Measurements from ENCODE around the gene KCNIP4.

Gene KCNIP4

DNA sequence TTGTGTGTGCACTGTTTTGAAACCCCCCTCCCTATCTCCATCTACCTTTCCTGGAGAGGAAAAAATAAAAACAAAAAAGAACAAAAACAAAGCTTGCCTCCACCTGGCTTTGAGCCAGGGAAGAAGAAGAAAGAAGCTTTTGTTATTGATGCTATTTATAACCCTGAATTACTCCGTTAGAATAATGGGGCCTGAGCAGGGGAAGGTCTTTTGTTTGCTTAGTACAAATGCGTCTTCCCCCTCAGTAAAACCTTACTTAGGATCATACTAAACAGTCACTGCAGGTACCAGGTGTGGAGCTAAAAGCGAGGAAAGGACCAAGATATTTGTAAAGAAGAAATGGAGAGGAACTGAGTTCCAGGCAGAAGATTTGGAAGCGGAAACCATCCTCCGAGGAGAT, 352.1 kb downstream of the KCNIP4 start:
- H3K27me3 ChIP-seq (ENCODE audit: insufficient read depth, poor library complexity, severe bottlenecking): no peaks in the 10 kb centered on the region
- TF ChIP-seq POLR2AphosphoS5 (IDR thresholded peaks at IDR 0.05; ENCODE audit: low read depth) (no peak), GABPA (IDR thresholded peaks at IDR 0.05; ENCODE audit: low read depth) (no peak), SPI1 (IDR thresholded peaks at IDR 0.05; ENCODE audit: borderline replicate concordance, low read depth) (no peak)
- TF ChIP-seq, protein P1, sequence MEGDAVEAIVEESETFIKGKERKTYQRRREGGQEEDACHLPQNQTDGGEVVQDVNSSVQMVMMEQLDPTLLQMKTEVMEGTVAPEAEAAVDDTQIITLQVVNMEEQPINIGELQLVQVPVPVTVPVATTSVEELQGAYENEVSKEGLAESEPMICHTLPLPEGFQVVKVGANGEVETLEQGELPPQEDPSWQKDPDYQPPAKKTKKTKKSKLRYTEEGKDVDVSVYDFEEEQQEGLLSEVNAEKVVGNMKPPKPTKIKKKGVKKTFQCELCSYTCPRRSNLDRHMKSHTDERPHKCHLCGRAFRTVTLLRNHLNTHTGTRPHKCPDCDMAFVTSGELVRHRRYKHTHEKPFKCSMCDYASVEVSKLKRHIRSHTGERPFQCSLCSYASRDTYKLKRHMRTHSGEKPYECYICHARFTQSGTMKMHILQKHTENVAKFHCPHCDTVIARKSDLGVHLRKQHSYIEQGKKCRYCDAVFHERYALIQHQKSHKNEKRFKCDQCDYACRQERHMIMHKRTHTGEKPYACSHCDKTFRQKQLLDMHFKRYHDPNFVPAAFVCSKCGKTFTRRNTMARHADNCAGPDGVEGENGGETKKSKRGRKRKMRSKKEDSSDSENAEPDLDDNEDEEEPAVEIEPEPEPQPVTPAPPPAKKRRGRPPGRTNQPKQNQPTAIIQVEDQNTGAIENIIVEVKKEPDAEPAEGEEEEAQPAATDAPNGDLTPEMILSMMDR (IDR thresholded peaks at IDR 0.05; ENCODE audit: insufficient read depth, low read length): no peak
- TF ChIP-seq, protein P2, sequence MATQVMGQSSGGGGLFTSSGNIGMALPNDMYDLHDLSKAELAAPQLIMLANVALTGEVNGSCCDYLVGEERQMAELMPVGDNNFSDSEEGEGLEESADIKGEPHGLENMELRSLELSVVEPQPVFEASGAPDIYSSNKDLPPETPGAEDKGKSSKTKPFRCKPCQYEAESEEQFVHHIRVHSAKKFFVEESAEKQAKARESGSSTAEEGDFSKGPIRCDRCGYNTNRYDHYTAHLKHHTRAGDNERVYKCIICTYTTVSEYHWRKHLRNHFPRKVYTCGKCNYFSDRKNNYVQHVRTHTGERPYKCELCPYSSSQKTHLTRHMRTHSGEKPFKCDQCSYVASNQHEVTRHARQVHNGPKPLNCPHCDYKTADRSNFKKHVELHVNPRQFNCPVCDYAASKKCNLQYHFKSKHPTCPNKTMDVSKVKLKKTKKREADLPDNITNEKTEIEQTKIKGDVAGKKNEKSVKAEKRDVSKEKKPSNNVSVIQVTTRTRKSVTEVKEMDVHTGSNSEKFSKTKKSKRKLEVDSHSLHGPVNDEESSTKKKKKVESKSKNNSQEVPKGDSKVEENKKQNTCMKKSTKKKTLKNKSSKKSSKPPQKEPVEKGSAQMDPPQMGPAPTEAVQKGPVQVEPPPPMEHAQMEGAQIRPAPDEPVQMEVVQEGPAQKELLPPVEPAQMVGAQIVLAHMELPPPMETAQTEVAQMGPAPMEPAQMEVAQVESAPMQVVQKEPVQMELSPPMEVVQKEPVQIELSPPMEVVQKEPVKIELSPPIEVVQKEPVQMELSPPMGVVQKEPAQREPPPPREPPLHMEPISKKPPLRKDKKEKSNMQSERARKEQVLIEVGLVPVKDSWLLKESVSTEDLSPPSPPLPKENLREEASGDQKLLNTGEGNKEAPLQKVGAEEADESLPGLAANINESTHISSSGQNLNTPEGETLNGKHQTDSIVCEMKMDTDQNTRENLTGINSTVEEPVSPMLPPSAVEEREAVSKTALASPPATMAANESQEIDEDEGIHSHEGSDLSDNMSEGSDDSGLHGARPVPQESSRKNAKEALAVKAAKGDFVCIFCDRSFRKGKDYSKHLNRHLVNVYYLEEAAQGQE (IDR thresholded peaks at IDR 0.05; ENCODE audit: insufficient replicate concordance, low read depth): no peak
- no peak overlapping the region for H3K4me3 ChIP-seq (replicated peaks; ENCODE audit: insufficient read depth, low read length)
- no peak overlapping the region for H3K27ac ChIP-seq (replicated peaks)
- no peak for DNase-seq (ENCODE audit: low read depth in 1 of 2, low spot score in 1 of 2)

DNA sequence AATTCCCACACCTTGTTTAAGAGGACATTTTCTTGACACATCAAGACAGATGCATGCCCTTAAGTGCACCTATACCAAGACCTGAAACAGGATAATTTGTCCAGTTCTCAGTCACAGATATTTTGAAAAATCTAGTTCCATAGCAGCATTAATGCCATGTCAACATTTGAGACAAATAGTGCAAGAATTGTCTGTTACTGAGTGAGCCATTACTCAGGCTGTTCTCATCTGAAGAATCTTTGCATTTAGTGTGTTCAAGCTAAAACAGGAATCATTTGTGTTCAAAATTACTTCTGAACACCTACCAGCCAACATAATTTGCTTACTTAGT, 354.9 kb downstream of the KCNIP4 start:
- no peak overlapping the region for H3K4me3 ChIP-seq (replicated peaks; ENCODE audit: insufficient read depth, low read length)
- H3K27me3 ChIP-seq (ENCODE audit: insufficient read depth, poor library complexity, severe bottlenecking): no peaks in the 10 kb centered on the region
- TF ChIP-seq, protein P1 (IDR thresholded peaks at IDR 0.05; ENCODE audit: insufficient read depth, low read length): no peak
- TF ChIP-seq, protein P2 (IDR thresholded peaks at IDR 0.05; ENCODE audit: insufficient replicate concordance, low read depth): no peak
- no peak for DNase-seq (ENCODE audit: low read depth in 1 of 2, low spot score in 1 of 2)
- H3K27ac ChIP-seq (replicated peaks): no peak overlapping the region

DNA sequence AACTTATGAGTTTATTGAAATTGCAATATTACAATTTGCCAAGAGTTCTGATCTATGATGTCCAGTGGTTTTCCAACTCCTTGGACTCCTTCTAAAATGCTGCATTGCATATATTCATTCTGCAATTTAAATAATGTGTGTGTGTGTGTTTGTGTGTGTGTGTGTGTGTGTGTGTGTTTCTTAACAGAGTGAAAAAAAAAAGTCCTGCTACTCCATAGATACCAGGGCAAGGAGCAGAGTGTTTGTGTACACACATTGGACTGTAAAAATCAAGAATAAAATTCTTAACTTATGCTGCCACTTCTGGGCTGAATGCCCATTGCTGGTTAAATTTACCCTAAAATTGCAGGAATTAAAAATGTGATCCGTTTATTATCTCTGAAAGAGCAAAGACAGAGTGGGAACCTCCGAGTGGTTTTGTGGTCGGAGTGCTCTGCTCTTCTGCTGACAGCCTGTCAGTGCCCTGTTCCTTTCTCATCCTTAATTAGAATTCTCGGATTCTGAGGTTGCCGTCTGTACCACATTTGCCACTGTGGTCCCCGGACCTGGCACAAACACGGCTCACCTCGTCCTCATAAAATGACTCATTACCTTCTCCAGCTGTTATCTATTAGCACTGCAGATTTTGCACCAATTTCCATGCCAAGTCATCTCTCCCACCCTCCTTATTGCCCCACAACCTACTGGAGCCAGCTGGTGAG, 355.5 kb downstream of the KCNIP4 start:
- Histone ChIP-seq H3K4me3 (replicated peaks; ENCODE audit: insufficient read depth, low read length) (no peak overlapping the region), H3K27me3 (ENCODE audit: insufficient read depth, poor library complexity, severe bottlenecking) (no peaks in the 10 kb centered on the region), H3K27ac (replicated peaks) (no peak overlapping the region)
- TF ChIP-seq, protein P1 (IDR thresholded peaks at IDR 0.05; ENCODE audit: insufficient read depth, low read length): no peak
- TF ChIP-seq SPI1 (IDR thresholded peaks at IDR 0.05; ENCODE audit: borderline replicate concordance, low read depth) (no peak), GABPA (IDR thresholded peaks at IDR 0.05; ENCODE audit: low read depth) (no peak), POLR2AphosphoS5 (IDR thresholded peaks at IDR 0.05; ENCODE audit: low read depth) (no peak)
- TF ChIP-seq, protein P2 (IDR thresholded peaks at IDR 0.05; ENCODE audit: insufficient replicate concordance, low read depth): no peak
- no peak for DNase-seq (ENCODE audit: low read depth in 1 of 2, low spot score in 1 of 2)

Data from HL-60 (cell line).